Mucosa of descending colon (tissue), 3 donors: ENCODE measurements around the gene C2orf81. TPM values are rescaled to one million over a fixed set of nuclear protein-coding genes. Genes with fewer than 3 reads are reported as not detected.
A peak's percentile ranks its signal among the peaks of the same experiment; 100 is the strongest.
"Not testable (repeated sequence)": the region's sequence is repeated elsewhere in the genome, so short reads cannot be mapped to it uniquely, and the experiment has no call there.

ENCODE experiments used
- ATAC-seq: fragments of 200-7000 bp; cut with Tn5 transposase; one replicate; pipeline ENCODE4 v1.9.1; 2020; ENCODE audit warnings: mild to moderate bottlenecking, moderate library complexity
- DNase-seq, 3 donors: peaks; one replicate each; pipeline ENCODE4 v3.0.0-alpha.2; 2020
- H3K36me3 ChIP-seq: fragments of 200-600 bp; one replicate; pipeline ENCODE4 v1.8.0; 2021; ENCODE audit warnings: low read depth, mild to moderate bottlenecking
- H3K4me1 ChIP-seq: fragments of 200-600 bp; one replicate; pipeline ENCODE4 v1.8.0; 2021; ENCODE audit warnings: low read depth, mild to moderate bottlenecking
- H3K4me3 ChIP-seq: fragments of 200-600 bp; one replicate; pipeline ENCODE4 v1.8.0; 2021; ENCODE audit warnings: mild to moderate bottlenecking
- H3K9me3 ChIP-seq: fragments of 200-600 bp; one replicate; pipeline ENCODE4 v1.8.0; 2021; ENCODE audit warnings: mild to moderate bottlenecking
- intact Hi-C, 2 donors: fragments of 100-400 bp; cut with DNase I in 1 of 2; cut with micrococcal nuclease in 1 of 2; formaldehyde crosslinking; loops; one replicate each; pipeline versions ENCODE4 v1.11.0 to v1.11.1; 2022; cut with DNase I, micrococcal nuclease
- total RNA-seq, 3 donors: library from RNA; stranded (reverse); fragmentation: NEBNext Ultra II Directional in 2 of 3; extraction: Animal tissue kit (Norgen Biotek cat#: 25700) in 2 of 3; gene quantifications; one replicate each; pipeline versions ENCODE4 v1.2.1 to v1.2.4, GENCODE V29; 2021 to 2023
- TF ChIP-seq, protein P1 (sequence below): fragments of 200-600 bp; IDR thresholded peaks from one replicate; pipeline ENCODE4 v1.8.0; 2022; ENCODE audit warnings: antibody characterized with exemption, mild to moderate bottlenecking
- donor health status: DM: no; HTN: no; CAD: no; lungs with moderate emphysema.
- donor health status: DM: no; HTN: no; CAD: no.
- donor health status: DM: no; HTN: yes; CAD: no.

The C2orf81 gene
- total RNA-seq, 3 donors from 2014 or later = 0.53 to 2.3 (median 1.9) TPM

DNA sequence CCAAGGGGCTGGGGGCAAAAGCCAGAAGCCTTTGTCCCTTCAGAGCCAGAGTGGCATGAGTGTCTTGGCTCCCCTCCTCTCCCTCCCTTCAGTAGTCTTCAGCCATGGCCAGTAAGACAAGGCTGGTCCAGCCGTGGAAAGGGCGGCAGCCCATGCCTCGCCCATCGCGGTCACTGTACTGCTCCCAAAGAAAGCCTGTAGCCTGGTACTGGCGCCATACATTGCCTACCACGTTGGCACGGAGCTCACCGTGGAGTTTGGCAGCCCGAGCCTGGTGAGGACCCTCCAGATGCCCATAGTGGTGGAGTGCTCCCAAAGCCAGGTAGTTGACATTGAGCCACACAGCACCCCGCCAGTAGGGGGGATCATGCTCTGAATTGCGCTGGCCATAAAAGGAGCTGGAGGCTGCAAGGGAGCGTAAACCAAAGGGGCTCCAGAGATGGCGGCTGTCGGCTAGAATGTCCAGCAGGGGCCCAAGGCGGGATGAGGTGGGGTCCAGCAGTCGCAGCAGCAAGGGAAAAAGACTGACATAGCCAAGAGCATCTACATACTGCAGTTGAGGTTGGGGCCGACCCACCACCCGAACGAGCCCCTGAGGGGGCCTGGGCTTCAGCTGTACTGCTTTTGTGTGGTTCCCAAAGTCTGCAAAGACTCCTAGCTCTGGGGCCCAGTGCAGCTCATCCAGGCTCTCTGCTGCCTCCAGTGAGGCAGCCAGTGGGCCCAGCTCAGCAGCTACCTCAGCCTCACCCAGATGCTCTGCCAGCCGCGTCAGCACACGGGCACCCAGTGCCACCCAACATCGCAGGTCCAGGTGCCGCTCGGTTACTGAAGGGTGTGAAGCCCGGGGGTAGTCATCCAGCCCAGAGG, 40.0 kb upstream of the C2orf81 start:
- Histone ChIP-seq H3K4me1 (peaks cover 29% of the 10 kb centered on the region), H3K36me3 (no peaks in the 10 kb centered on the region), H3K9me3 (no peaks in the 10 kb centered on the region), H3K4me3 (no peak overlapping the region)
- no peak for ATAC-seq
- DNase-seq = no peak
- TF ChIP-seq, protein P1, sequence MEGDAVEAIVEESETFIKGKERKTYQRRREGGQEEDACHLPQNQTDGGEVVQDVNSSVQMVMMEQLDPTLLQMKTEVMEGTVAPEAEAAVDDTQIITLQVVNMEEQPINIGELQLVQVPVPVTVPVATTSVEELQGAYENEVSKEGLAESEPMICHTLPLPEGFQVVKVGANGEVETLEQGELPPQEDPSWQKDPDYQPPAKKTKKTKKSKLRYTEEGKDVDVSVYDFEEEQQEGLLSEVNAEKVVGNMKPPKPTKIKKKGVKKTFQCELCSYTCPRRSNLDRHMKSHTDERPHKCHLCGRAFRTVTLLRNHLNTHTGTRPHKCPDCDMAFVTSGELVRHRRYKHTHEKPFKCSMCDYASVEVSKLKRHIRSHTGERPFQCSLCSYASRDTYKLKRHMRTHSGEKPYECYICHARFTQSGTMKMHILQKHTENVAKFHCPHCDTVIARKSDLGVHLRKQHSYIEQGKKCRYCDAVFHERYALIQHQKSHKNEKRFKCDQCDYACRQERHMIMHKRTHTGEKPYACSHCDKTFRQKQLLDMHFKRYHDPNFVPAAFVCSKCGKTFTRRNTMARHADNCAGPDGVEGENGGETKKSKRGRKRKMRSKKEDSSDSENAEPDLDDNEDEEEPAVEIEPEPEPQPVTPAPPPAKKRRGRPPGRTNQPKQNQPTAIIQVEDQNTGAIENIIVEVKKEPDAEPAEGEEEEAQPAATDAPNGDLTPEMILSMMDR = no peak
- intact Hi-C loops = no loop called here

DNA sequence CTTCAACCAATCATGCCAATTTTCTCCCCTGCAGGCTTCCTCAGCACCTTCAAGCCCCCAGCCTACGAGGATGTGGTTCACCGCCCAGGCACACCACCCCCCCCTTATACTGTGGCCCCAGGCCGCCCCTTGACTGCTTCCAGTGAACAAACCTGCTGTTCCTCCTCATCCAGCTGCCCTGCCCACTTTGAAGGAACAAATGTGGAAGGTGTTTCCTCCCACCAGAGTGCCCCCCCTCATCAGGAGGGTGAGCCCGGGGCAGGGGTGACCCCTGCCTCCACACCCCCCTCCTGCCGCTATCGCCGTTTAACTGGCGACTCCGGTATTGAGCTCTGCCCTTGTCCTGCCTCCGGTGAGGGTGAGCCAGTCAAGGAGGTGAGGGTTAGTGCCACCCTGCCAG, 38.8 kb upstream of the C2orf81 start:
- H3K9me3 ChIP-seq, H3K4me3 ChIP-seq, intact Hi-C loops, ATAC-seq, H3K36me3 ChIP-seq, DNase-seq: not testable (repeated sequence)
- peaks cover 35% of the 10 kb centered on the region for H3K4me1 ChIP-seq

DNA sequence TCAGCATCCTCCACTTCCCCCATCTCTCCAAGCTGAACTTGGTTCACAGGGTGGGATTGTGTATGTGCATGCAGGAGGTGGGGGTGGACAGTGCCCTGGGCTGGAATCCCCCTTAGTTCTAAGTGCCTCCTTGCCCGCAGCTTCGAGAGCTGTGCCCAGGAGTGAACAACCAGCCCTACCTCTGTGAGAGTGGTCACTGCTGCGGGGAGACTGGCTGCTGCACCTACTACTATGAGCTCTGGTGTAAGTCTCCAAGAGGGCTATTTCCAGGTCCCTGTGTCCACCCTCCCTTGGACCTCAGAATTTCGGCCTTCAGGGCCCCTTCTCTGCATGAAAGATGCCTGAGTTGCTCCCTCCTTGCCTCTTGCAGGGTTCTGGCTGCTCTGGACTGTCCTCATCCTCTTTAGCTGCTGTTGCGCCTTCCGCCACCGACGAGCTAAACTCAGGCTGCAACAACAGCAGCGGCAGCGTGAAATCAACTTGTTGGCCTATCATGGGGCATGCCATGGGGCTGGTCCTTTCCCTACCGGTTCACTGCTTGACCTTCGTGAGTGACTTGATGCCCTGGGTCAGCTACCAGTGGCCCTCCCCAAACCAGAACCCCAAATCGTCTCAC, 38.2 kb upstream of the C2orf81 start:
- H3K9me3 ChIP-seq, DNase-seq, H3K4me3 ChIP-seq, ATAC-seq, H3K36me3 ChIP-seq, intact Hi-C loops: not testable (repeated sequence)
- H3K4me1 ChIP-seq = peaks cover 39% of the 10 kb centered on the region

DNA sequence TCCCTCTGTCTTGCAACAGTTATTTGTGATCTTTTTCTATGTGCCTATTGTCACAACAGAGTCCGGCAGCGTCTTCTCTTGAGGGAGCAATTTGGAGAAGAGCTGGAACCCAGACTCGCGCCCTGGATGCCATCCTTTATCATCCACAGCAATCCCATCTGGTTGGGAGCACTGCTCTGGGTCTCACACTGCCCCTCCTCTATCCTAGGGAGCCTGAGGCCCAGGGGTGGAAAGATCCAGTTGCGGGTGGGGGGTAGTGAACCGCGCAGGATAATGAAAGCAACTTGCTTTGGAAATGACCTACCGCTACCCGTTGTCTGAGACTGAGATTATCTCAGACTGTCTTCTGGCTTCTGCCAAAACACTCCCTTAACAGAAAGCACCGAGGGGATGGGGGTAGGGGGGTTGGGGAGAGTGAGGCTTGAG, 37.5 kb upstream of the C2orf81 start:
- Histone ChIP-seq H3K4me3 (no peak overlapping the region), H3K36me3 (no peaks in the 10 kb centered on the region), H3K4me1 (peaks cover 35% of the 10 kb centered on the region), H3K9me3 (no peaks in the 10 kb centered on the region)
- ATAC-seq (no peak), DNase-seq (no peak)
- TF ChIP-seq, protein P1 = no peak
- intact Hi-C loops = no loop called here

DNA sequence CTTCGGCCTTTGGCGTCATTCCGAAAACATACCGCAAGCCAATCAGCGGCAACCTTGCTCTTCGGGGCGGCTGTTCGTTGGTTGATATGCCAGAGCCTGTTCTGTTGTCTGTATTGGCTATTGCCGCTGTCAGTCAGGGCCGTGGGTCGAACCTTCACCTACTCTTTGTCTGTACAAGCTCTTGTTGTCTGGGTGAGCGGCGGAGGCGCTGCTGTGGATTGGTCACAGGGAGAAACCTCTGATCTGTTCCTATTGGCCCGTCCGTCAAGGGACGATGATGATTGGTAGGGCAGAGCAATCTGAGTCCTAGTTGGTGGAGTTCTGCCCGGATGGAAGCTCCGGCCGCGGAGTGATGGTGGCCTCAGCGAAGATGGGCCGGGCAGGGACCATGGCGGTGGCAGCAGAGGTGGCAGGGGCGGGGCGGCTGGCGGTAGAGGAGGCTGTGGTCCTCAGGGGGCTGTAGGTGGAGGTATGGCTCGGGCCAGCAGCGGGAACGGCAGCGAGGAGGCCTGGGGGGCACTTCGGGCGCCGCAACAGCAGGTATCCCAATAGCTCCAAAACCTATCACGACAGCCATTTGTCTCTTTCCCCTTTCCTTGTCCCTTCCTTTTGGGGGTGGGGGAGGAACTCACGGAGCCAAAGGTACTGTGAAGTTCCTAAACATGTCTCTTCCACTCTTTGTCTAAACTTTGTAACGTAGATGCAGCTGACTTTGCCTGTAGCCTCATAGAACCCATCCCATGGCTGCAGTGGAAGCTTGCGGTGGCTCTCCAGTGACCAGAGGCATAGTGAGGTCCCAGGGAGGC, 36.9 kb upstream of the C2orf81 start, which contains the start of gene WBP1:
Gene WBP1 (plus strand): TSS at position 307 of the 806 bp plus-strand sequence. CDS start 165 bp downstream, at position 472.
- peaks cover 32% of the 10 kb centered on the region for H3K4me1 ChIP-seq
- peak; percentile 85 for ATAC-seq
- intact Hi-C loops = no loop called here

More for the DNA sequence above, 36.9 kb upstream of the C2orf81 start, which contains the start of gene WBP1:
- peak; percentile 99 to 100 (median 100) for DNase-seq
- H3K36me3 ChIP-seq = no peaks in the 10 kb centered on the region
- no peaks in the 10 kb centered on the region for H3K9me3 ChIP-seq
- H3K4me3 ChIP-seq = peak within 1 kb of the TSS; percentile 27
- TF ChIP-seq, protein P1 = no peak
